GM12872 (cell line): Measurements from ENCODE around the gene GPBP1L1.

ENCODE experiments used
- TF ChIP-seq, protein P1 (sequence below): IDR thresholded peaks from 3 replicates; pipeline ENCODE4 v1.5.1; 2011; ENCODE audit warnings: low read depth, mild to moderate bottlenecking, low read length, moderate library complexity; ENCODE audit not compliant: insufficient read depth

The GPBP1L1 gene, protein sequence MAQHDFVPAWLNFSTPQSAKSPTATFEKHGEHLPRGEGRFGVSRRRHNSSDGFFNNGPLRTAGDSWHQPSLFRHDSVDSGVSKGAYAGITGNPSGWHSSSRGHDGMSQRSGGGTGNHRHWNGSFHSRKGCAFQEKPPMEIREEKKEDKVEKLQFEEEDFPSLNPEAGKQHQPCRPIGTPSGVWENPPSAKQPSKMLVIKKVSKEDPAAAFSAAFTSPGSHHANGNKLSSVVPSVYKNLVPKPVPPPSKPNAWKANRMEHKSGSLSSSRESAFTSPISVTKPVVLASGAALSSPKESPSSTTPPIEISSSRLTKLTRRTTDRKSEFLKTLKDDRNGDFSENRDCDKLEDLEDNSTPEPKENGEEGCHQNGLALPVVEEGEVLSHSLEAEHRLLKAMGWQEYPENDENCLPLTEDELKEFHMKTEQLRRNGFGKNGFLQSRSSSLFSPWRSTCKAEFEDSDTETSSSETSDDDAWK

GRCh38 chr1:45686288-45687013 is at the start of gene GPBP1L1:
GPBP1L1 (minus strand) TSS chr1:45686533; CDS start chr1:45659087, 27,446 bp downstream.
- TF ChIP-seq, protein P1, sequence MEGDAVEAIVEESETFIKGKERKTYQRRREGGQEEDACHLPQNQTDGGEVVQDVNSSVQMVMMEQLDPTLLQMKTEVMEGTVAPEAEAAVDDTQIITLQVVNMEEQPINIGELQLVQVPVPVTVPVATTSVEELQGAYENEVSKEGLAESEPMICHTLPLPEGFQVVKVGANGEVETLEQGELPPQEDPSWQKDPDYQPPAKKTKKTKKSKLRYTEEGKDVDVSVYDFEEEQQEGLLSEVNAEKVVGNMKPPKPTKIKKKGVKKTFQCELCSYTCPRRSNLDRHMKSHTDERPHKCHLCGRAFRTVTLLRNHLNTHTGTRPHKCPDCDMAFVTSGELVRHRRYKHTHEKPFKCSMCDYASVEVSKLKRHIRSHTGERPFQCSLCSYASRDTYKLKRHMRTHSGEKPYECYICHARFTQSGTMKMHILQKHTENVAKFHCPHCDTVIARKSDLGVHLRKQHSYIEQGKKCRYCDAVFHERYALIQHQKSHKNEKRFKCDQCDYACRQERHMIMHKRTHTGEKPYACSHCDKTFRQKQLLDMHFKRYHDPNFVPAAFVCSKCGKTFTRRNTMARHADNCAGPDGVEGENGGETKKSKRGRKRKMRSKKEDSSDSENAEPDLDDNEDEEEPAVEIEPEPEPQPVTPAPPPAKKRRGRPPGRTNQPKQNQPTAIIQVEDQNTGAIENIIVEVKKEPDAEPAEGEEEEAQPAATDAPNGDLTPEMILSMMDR, result no peak

DNA sequence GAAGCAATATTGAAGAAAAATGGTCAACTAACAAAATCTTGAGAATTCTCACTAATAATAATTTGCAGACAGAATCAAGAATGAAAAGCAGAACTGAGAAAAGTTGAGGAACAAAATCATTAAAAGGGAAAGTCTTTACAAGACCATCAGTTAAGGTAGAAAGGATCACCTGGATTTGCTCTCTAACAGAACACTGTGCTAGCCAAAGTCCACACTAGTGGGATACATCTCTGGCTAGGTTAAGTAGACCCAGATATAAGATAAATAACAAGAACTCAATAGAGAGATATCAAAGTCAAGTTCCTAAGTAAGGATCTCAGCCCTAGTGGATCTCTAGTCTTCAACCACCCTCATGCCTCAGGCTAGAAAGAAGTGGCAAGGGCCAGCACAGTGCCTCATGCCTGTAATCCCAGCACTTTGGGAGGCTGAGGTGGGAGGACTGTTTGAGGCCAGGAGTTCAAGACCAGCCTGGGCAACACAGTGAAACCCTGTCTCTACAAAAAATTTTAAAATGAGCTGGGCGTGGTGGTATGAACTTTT is 44.5 kb upstream of the GPBP1L1 start:
- TF ChIP-seq, protein P1, result no peak

DNA sequence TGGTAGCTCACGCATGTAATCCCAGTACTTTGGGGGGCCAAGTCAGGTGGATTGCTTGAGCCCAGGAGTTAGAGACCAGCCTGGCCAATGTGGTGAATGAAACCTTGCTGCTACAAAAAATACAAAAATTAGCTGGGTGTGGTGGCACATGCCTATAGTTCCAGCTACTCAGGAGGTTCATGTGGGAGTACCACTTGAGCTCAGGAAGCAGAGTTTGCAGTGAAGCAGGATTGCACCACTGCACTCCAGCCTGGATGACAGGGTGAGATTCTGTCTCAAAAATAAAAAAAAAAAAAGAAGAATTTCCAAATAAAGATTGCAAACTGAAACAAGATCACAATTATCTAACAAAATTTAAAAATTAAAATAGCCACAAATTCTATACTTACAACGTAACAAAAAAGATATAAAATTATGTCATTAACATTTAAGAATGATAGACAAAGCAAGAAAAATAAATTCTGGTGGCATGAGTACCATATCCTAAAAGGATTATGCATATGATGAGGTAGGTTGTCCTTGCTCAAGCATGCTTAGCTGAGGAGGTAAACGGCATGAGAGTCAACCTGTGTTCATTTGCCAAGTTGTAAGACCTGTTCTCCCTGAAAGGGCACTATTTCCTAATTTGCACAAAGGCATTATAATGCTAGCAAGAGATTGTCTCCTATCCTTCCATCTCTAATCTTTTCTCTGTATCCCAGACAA is 43.9 kb upstream of the GPBP1L1 start:
- TF ChIP-seq, protein P1, result no peak

DNA sequence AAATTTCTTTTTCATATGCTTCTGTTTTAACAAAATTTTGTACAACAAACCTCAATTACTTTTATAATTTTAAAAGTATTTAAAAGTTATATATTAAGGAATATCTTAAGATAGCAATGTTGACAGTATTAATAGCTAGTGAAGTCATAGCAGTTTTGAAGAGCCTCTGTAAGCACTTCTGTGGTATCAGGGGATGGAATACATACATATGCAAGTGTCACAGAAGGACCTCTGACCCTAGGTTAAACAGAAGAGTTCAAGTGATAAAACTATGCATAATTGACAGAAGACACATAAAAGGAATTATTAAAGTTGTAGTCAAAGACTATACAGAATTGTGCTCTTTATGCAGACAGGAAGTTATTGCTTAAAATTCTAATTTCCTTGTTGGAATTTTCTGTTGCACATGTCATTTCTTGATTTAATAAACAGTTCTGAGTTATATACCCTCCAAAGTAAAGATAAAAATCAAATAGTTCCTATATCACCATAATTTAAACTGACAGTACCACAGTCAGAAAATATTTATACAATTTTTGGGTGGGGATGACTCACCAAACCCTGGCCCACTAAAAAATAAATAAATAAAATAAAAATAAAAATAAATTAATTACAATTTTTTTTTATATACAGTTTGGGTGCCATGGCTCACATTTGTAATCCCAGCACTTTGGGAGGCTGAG is 37.1 kb upstream of the GPBP1L1 start:
- TF ChIP-seq, protein P1, result no peak

DNA sequence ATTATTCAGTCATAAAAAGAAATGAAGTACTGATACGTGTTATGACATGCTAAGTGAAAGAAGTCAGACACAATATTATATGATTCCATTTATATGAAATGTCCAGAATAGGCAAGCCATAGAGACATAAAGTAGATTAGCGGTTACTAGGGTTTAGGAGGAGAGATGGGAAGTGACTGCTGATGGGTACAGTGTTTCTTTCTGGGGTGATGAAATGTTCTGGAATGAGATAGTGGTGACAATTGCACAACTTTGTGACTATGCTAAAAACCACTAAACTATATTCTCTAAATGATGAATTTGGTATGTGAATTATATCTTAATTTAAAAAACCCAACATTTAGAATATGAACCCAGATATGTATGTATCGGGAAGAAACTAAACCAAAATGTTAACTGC is 36.5 kb upstream of the GPBP1L1 start:
- TF ChIP-seq, protein P1, result no peak

DNA sequence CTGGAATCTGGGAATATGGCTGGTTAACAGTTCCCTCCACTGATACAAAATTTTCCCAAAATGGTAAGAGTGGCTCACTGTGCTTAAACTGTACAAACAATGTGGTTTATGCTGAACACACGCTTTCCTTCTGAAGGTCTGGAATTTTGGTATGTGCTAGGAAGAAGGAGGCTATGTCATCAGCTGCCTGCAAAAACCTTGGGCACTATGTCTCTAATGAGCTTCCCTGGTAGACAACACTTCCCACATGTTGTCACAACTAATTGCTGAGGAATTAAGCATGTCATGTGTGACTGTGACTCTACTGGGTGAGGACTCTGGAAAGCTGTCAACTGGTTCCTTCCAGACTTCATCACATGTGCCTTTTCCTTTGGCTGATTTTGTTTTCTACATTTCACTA is 34.9 kb upstream of the GPBP1L1 start:
- TF ChIP-seq, protein P1, result no peak
